ENCODE data around the gene MGAT4B. TPM values are rescaled to one million over a fixed set of nuclear protein-coding genes. Genes with fewer than 3 reads are reported as not detected.

The MGAT4B gene
- polyA plus RNA-seq, 2 donors: 59.2 to 66.8 TPM

- Histone ChIP-seq H3K9me3 (ENCODE audit: control insufficient read depth in 2 of 2, insufficient read depth in 1 of 2, low read depth in 1 of 2, low read length in 1 of 2) (no peaks in the 10 kb centered on the region), H3K27me3 (ENCODE audit: control insufficient read depth in 1 of 2, insufficient read depth in 2 of 2, low read length in 2 of 2) (no peaks in the 10 kb centered on the region), H3K36me3 (ENCODE audit: control insufficient read depth in 2 of 2, insufficient read depth in 2 of 2, low read length in 1 of 2) (peaks cover 0 to 3% of the 10 kb centered on the region in 2 donors), H3K27ac (ENCODE audit: low read depth in 2 of 2, low read length in 1 of 2) (no peak overlapping the region), H3K4me3 (ENCODE audit: low read depth in 1 of 2, low read length in 2 of 2) (no peak overlapping the region), H3K4me1 (ENCODE audit: control insufficient read depth in 2 of 2, insufficient read depth in 2 of 2, low read length in 1 of 2) (peaks cover 9 to 22% of the 10 kb centered on the region in 2 donors)
- 96 to 97% methylated on average over 21 of the region's 21 CpGs for WGBS, 2 donors
These were observed 9.0 kb upstream of the MGAT4B start for GRCh38 chr5:179815491-179816249.

GRCh38 chr5:179814090-179814489 lies 7.4 kb upstream of the MGAT4B start:
- Histone ChIP-seq H3K27me3 (ENCODE audit: control insufficient read depth in 1 of 2, insufficient read depth in 2 of 2, low read length in 2 of 2) (no peaks in the 10 kb centered on the region), H3K4me1 (ENCODE audit: control insufficient read depth in 2 of 2, insufficient read depth in 2 of 2, low read length in 1 of 2) (peaks cover 6 to 9% of the 10 kb centered on the region in 2 donors), H3K36me3 (ENCODE audit: control insufficient read depth in 2 of 2, insufficient read depth in 2 of 2, low read length in 1 of 2) (peaks cover 0 to 3% of the 10 kb centered on the region in 2 donors), H3K9me3 (ENCODE audit: control insufficient read depth in 2 of 2, insufficient read depth in 1 of 2, low read depth in 1 of 2, low read length in 1 of 2) (no peaks in the 10 kb centered on the region), H3K4me3 (ENCODE audit: low read depth in 1 of 2, low read length in 2 of 2) (no peak overlapping the region), H3K27ac (ENCODE audit: low read depth in 2 of 2, low read length in 1 of 2) (no peak overlapping the region)
- WGBS, 2 donors: 81 to 83% methylated on average over 3 of the region's 3 CpGs

GRCh38 chr5:179812997-179813607 lies 6.4 kb upstream of the MGAT4B start:
- 85 to 88% methylated on average over 5 of the region's 5 CpGs for whole genome bisulfite sequencing, 2 donors
- no peaks in the 10 kb centered on the region for H3K9me3 ChIP-seq (ENCODE audit: control insufficient read depth in 2 of 2, insufficient read depth in 1 of 2, low read depth in 1 of 2, low read length in 1 of 2)
- H3K4me3 ChIP-seq (ENCODE audit: low read depth in 1 of 2, low read length in 2 of 2): no peak overlapping the region

GRCh38 chr5:179812135-179812825 lies 5.6 kb upstream of the MGAT4B start:
- 74 to 78% methylated on average over 27 of the region's 27 CpGs for WGBS, 2 donors
- H3K4me3 ChIP-seq (ENCODE audit: low read depth in 1 of 2, low read length in 2 of 2): no peak overlapping the region
- peaks cover 2 to 3% of the 10 kb centered on the region in 2 donors for H3K4me1 ChIP-seq (ENCODE audit: control insufficient read depth in 2 of 2, insufficient read depth in 2 of 2, low read length in 1 of 2)
- no peaks in the 10 kb centered on the region for H3K9me3 ChIP-seq (ENCODE audit: control insufficient read depth in 2 of 2, insufficient read depth in 1 of 2, low read depth in 1 of 2, low read length in 1 of 2)
- no peak overlapping the region for H3K27ac ChIP-seq (ENCODE audit: low read depth in 2 of 2, low read length in 1 of 2)
- no peaks in the 10 kb centered on the region for H3K27me3 ChIP-seq (ENCODE audit: control insufficient read depth in 1 of 2, insufficient read depth in 2 of 2, low read length in 2 of 2)
- H3K36me3 ChIP-seq (ENCODE audit: control insufficient read depth in 2 of 2, insufficient read depth in 2 of 2, low read length in 1 of 2): peaks cover 0 to 3% of the 10 kb centered on the region in 2 donors

More at GRCh38 chr5:179812997-179813607, 6.4 kb upstream of the MGAT4B start:
- peaks cover 5% of the 10 kb centered on the region in 2 donors for H3K4me1 ChIP-seq (ENCODE audit: control insufficient read depth in 2 of 2, insufficient read depth in 2 of 2, low read length in 1 of 2)
- H3K27ac ChIP-seq (ENCODE audit: low read depth in 2 of 2, low read length in 1 of 2): no peak overlapping the region
- H3K36me3 ChIP-seq (ENCODE audit: control insufficient read depth in 2 of 2, insufficient read depth in 2 of 2, low read length in 1 of 2): peaks cover 0 to 3% of the 10 kb centered on the region in 2 donors
- H3K27me3 ChIP-seq (ENCODE audit: control insufficient read depth in 1 of 2, insufficient read depth in 2 of 2, low read length in 2 of 2): no peaks in the 10 kb centered on the region

- WGBS, 2 donors: 4 to 7% methylated on average over 48 to 65 of the region's 65 CpGs
- Histone ChIP-seq H3K36me3 (ENCODE audit: control insufficient read depth in 2 of 2, insufficient read depth in 2 of 2, low read length in 1 of 2) (peaks cover 4 to 6% of the 10 kb centered on the region in 2 donors), H3K27ac (ENCODE audit: low read depth in 2 of 2, low read length in 1 of 2) (peak overlapping the region; percentile 91 to 99), H3K4me3 (ENCODE audit: low read depth in 1 of 2, low read length in 2 of 2) (peak overlapping the region; percentile 78 to 98), H3K9me3 (ENCODE audit: control insufficient read depth in 2 of 2, insufficient read depth in 1 of 2, low read depth in 1 of 2, low read length in 1 of 2) (no peaks in the 10 kb centered on the region), H3K4me1 (ENCODE audit: control insufficient read depth in 2 of 2, insufficient read depth in 2 of 2, low read length in 1 of 2) (peaks cover 9 to 31% of the 10 kb centered on the region in 2 donors), H3K27me3 (ENCODE audit: control insufficient read depth in 1 of 2, insufficient read depth in 2 of 2, low read length in 2 of 2) (no peaks in the 10 kb centered on the region)
These were observed 977 bp downstream of the MGAT4B start for GRCh38 chr5:179805529-179806249.

- Histone ChIP-seq H3K36me3 (ENCODE audit: control insufficient read depth in 2 of 2, insufficient read depth in 2 of 2, low read length in 1 of 2) (peaks cover 4 to 8% of the 10 kb centered on the region in 2 donors), H3K4me1 (ENCODE audit: control insufficient read depth in 2 of 2, insufficient read depth in 2 of 2, low read length in 1 of 2) (peaks cover 9 to 31% of the 10 kb centered on the region in 2 donors), H3K9me3 (ENCODE audit: control insufficient read depth in 2 of 2, insufficient read depth in 1 of 2, low read depth in 1 of 2, low read length in 1 of 2) (no peaks in the 10 kb centered on the region), H3K4me3 (ENCODE audit: low read depth in 1 of 2, low read length in 2 of 2) (peak overlapping the region; percentile 78 to 98), H3K27me3 (ENCODE audit: control insufficient read depth in 1 of 2, insufficient read depth in 2 of 2, low read length in 2 of 2) (no peaks in the 10 kb centered on the region), H3K27ac (ENCODE audit: low read depth in 2 of 2, low read length in 1 of 2) (peak overlapping the region; percentile 91 to 99)
- WGBS, 2 donors: 41 to 52% methylated on average over 9 of the region's 9 CpGs
These were observed 1.6 kb downstream of the MGAT4B start for GRCh38 chr5:179805070-179805528.

- H3K4me1 ChIP-seq (ENCODE audit: control insufficient read depth in 2 of 2, insufficient read depth in 2 of 2, low read length in 1 of 2): peaks cover 9 to 31% of the 10 kb centered on the region in 2 donors
- H3K27ac ChIP-seq (ENCODE audit: low read depth in 2 of 2, low read length in 1 of 2): peak overlapping the region in 1 of 2 donors; percentile 91
- H3K27me3 ChIP-seq (ENCODE audit: control insufficient read depth in 1 of 2, insufficient read depth in 2 of 2, low read length in 2 of 2): no peaks in the 10 kb centered on the region
- peaks cover 4 to 14% of the 10 kb centered on the region in 2 donors for H3K36me3 ChIP-seq (ENCODE audit: control insufficient read depth in 2 of 2, insufficient read depth in 2 of 2, low read length in 1 of 2)
- WGBS, 2 donors: 81 to 86% methylated on average over 8 of the region's 8 CpGs
- no peaks in the 10 kb centered on the region for H3K9me3 ChIP-seq (ENCODE audit: control insufficient read depth in 2 of 2, insufficient read depth in 1 of 2, low read depth in 1 of 2, low read length in 1 of 2)
- H3K4me3 ChIP-seq (ENCODE audit: low read depth in 1 of 2, low read length in 2 of 2): peak overlapping the region in 1 of 2 donors; percentile 78
These were observed 2.1 kb downstream of the MGAT4B start for GRCh38 chr5:179804555-179804947.

GRCh38 chr5:179803651-179804554 lies 2.8 kb downstream of the MGAT4B start:
- Histone ChIP-seq H3K9me3 (ENCODE audit: control insufficient read depth in 2 of 2, insufficient read depth in 1 of 2, low read depth in 1 of 2, low read length in 1 of 2) (no peaks in the 10 kb centered on the region), H3K36me3 (ENCODE audit: control insufficient read depth in 2 of 2, insufficient read depth in 2 of 2, low read length in 1 of 2) (peaks cover 4 to 20% of the 10 kb centered on the region in 2 donors), H3K27me3 (ENCODE audit: control insufficient read depth in 1 of 2, insufficient read depth in 2 of 2, low read length in 2 of 2) (no peaks in the 10 kb centered on the region), H3K4me3 (ENCODE audit: low read depth in 1 of 2, low read length in 2 of 2) (no peak overlapping the region), H3K27ac (ENCODE audit: low read depth in 2 of 2, low read length in 1 of 2) (no peak overlapping the region), H3K4me1 (ENCODE audit: control insufficient read depth in 2 of 2, insufficient read depth in 2 of 2, low read length in 1 of 2) (peaks cover 9 to 31% of the 10 kb centered on the region in 2 donors)
- WGBS, 2 donors: 57 to 63% methylated on average over 18 of the region's 18 CpGs
